DMS 273 (cell line): ENCODE results near the gene FAM200B.
"Not testable (repeated sequence)": the region's sequence is repeated elsewhere in the genome, so short reads cannot be mapped to it uniquely, and the experiment has no call there.

Experiments
- DNase-seq: peaks from one replicate; lab custom pipeline; 2025; ENCODE audit not compliant: unreplicated experiment; lab: John Stamatoyannopoulos, UW

FAM200B gene

GRCh38 chr4:15733061-15733460 is 51.4 kb downstream of the FAM200B start:
- DNase-seq: not testable (repeated sequence)

DNA sequence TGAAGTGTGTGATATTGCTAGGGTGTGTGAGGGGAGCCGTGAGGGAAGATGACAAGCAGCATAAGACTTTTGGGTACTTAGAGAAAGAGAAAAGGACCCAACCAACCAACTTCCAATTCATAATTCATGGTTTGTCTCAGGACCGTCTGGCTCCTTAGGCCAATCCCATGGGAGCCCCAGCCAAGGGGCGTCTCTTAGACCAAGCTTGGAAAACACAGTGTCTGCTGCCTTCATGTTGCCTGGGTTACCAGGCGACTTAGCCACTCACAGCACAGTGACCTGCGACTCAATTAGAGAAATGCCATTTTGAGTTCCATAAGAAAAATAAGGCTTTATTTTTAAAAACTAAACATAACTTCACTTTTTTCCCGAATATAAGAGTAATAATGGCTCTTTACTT is 53.9 kb downstream of the FAM200B start:
- DNase-seq: no peak

GRCh38 chr4:15736514-15737050 is 55.0 kb downstream of the FAM200B start:
- DNase-seq: no peak

- DNase-seq: no peak
These were observed 55.6 kb downstream of the FAM200B start for GRCh38 chr4:15737255-15737654.

GRCh38 chr4:15738877-15739276 is 57.2 kb downstream of the FAM200B start:
- DNase-seq: no peak
